GM18519 (cell line): ENCODE results near the gene ELP4.
"Not testable (repeated sequence)": the region's sequence is repeated elsewhere in the genome, so short reads cannot be mapped to it uniquely, and the experiment has no call there.

ENCODE experiments used
- ATAC-seq: cut with Tn5 transposase; IDR thresholded peaks from one replicate; pipeline ENCODE4 v1.9.1; 2021; ENCODE audit warnings: mild to moderate bottlenecking, moderate library complexity; ENCODE audit not compliant: unreplicated experiment, low FRiP score

The ELP4 gene

GRCh38 chr11:31641477-31642062, 132.0 kb downstream of the ELP4 start:
- ATAC-seq, result no peak

- no peak for ATAC-seq
Measured at GRCh38 chr11:31643857-31644256, 134.3 kb downstream of the ELP4 start.

DNA sequence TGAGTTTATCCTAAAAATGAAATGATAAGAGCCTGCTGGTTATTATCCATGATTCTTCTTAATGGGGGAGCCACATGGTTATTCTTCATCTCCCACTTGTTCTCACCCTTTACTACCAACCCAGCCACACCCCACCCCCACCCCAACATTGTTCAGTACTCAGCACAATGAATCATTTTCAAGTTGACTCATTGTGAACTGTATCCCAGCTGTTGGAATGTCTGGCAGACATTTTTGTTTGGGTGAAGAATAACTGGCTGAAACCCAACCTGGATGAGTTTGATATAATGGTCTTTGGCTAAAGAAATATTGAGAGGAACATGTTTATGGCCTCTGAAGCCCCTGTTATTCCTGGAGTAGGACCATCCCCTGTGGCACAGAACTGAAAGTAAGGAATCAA, 136.2 kb downstream of the ELP4 start:
- ATAC-seq, result no peak

- no peak for ATAC-seq
Measured at GRCh38 chr11:31646216-31646615, 136.6 kb downstream of the ELP4 start.

DNA sequence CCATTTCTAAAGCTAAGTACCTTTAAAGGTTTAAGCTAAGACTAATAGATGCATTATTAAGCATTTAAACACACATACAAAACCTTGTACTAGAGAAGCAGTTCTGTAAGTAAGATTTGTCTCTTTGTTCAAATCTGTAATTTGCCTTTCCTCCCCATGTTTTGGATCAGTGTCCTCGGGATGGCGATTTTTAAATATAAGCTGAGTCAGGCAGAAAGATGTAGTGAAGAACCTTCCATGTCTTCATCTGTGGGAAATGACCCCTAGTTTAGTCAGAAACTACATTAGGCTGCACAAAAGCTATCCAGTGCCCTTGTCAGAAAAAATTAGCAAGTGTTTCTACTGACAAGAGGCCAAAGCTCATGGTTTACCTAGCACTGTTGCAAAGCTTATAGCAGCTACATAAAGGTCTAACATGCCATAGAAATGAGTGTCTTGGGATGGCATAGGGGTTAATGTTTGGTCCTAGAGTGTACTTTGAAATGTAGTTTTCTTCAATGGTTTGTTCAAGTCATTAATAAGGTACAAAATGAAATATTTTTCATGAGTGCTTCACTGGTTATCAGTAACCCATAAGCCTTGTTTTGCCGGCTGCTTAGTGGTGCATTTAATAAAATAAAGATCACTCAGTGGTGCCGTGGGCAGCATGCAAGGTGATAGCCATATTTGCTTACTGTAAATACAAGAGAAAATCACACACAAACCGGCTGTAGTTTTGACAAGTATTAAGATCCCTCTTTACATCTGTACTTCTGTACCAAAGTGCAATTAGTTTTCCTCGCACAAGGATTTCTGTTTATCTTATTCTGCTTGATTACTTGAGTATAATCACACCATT, 139.8 kb downstream of the ELP4 start:
- ATAC-seq, result no peak

DNA sequence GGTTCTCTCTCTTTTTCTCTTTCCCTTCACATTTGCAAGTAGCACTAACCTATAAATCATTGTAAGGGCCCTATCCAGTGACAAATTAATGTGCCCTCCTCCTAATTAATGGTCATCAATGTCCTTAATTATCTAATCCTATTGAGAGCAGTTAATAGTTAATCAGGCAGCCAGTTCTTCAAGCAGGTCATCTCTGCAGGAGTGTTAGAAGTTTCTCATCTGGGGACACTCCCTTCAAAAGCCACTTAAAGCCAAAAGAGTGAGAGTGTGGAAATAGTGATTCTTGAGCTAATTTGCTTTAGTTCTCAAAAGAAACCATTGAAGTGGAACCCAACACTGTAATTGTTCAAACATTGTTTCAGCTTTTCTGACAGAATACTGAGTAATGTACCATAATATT, 141.6 kb downstream of the ELP4 start:
- ATAC-seq, result no peak

DNA sequence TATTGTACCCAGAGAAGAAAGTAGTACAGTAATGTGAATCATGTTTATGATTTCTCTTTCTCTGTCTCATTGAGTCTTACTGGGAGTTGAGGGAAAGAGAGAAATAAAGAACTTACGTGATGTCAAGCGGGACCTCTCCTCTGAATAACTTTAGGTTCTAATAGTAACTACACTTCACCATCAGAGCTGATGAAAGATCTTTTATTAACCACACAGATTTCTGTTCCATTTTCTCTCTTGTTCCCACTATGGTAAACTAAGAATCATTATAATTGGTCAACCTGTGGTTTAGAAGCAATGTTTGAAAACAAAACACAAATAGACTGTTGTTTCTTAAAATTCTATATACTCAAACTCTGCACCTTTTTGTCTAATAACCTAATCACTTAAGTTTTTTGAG, 142.3 kb downstream of the ELP4 start:
- peak; percentile 55 for ATAC-seq

- peak; percentile 51 for ATAC-seq
Measured at GRCh38 chr11:31652528-31652927, 143.0 kb downstream of the ELP4 start.

GRCh38 chr11:31655483-31655882, 145.9 kb downstream of the ELP4 start:
- no peak for ATAC-seq

GRCh38 chr11:31656051-31656450, 146.5 kb downstream of the ELP4 start:
- no peak for ATAC-seq

DNA sequence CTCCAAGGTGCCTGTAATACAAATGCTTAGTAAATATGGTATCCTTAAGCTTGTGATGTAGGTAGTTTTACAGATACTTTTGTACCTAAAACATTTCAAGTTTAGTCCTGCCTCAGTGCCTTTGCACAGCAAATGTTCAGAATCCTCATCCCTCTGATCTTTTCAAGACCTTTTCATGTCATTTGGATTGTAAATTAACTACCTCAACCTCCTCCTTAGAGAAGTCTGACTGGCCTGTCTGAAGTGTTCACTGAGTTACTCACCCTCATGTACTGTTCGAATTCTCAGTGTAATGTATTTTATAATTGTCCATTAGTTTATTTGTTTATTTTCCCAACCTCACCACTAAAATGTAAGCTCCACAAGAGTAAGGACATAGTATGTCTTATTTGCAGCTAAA, 147.5 kb downstream of the ELP4 start:
- no peak for ATAC-seq

DNA sequence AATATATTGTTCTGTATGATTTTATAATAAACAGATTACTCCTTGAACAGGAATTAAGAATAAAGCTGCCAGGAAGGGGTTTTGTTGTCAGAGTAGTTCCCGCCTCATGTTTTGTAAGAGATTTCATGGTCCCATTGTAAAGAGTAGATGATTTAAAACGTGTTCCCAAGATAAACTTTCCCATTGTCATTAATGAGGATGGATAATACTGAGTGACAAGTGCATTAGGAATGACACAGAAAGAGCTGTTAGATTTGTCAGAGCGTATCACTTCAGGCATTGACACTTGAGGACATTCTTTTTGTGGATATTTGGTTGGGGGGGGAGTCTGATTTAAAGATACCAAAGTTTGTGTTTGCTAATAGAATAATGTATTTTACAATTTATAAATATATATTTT, 154.6 kb downstream of the ELP4 start:
- ATAC-seq, result no peak

DNA sequence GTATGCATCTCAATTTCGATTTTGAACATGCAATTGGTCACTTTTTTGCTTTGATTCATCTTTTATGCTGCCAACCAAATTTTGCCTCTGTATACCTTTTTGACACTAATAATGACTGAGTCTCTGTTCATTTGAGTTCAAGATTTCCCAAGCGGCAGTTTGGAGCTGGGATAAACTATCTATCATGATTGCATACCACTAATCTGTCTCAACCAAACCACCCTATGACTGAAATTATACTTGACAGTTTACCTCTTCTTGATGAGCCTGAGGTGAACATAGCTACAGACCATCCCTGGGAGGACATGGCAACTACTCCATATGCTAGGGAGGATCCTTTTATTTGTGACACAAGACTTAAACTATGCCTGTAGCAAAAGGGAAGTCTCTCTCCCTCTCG, 155.4 kb downstream of the ELP4 start:
- ATAC-seq, result no peak

GRCh38 chr11:31671681-31672080, 162.1 kb downstream of the ELP4 start:
- ATAC-seq, result no peak

DNA sequence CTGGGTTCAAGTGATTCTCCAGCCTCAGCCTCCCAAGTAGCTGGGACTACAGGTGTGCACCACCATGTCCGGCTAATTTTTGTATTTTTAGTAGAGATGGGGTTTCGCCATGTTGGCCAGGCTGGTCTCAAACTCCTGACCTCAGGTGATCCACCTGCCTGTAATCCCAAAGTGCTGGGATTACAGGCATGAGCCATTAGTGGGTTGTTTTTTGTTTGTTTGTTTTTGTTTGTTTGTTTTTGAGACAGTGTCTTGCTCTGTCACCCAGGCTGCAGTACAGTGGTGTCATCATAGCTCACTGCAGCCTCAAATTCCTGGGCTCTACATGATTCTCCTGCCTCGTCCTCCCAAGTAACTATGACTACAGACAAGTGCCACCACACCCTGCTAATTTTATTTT, 163.5 kb downstream of the ELP4 start:
- not testable (repeated sequence) for ATAC-seq

DNA sequence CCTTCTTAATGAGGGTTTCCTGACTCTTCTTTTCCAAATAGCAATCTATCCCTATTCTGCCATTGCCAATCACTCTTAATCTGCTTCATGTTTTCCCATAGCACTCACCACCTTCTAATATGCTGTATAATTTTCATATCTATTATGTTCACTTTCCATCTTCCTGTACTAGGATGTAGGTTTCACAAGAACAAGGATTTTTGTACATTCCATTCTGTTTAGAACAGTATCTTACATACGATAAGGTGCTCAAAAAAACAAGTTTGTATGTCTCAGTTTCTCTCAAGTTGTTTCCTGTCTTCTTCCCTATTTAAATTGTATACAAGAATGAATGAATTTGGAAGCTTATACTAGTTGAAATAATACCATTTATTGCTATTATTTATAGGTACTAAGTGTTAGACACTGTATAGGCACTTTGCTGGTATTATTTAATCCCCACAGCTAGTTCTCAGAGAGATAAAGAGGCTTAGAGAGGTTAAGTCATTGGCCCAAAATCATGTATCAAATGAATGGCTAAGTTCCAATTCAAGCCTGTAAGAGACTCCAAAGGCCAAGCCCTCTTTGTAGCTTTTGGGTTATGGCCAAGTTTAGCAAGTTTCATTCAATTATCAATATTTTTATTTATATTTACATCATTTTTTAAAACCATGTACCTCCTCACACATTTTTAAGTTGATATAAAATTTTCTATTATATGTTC, 166.9 kb downstream of the ELP4 start:
- no peak for ATAC-seq

- no peak for ATAC-seq
Measured at GRCh38 chr11:31680770-31681169, 171.2 kb downstream of the ELP4 start.

DNA sequence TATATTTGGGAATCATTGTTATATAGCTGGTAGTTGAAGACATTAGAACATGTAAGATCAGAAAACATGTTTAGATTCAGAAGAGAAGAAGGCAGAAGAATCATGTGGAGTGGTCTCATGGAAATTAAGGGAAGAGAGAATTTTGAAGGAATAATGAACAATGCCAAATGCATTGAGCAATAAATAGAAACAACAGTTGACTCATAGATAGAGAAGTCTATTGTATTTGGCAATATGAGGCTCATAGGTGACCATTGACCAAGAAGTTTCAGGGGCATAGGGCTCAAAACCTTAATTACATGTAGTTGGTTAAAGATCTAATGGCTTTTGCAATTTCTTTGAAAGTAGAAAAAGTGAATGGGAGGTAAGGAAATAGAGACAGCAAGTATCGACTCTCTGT, 177.7 kb downstream of the ELP4 start:
- ATAC-seq, result no peak

- ATAC-seq, result no peak
Measured at GRCh38 chr11:31687861-31688260, 178.3 kb downstream of the ELP4 start.

DNA sequence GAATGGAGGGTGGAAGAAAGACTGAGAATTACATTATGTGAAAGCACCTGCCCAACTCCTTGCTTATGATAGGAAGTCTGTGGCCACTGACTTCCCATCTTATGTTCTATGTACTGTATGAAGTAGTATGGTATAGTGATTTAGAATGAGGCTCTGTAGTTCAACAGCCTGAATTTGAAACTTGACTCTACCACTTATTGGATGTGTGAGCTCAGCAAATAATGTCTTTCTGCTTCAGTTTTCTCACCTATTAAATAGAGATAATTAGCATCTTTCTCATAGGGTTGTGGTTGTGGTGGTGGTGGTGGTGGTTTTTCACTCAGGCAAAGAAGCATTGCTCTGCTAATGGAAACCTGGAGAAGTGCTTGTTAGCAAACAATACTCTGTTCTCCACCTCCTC, 180.0 kb downstream of the ELP4 start:
- ATAC-seq, result no peak

DNA sequence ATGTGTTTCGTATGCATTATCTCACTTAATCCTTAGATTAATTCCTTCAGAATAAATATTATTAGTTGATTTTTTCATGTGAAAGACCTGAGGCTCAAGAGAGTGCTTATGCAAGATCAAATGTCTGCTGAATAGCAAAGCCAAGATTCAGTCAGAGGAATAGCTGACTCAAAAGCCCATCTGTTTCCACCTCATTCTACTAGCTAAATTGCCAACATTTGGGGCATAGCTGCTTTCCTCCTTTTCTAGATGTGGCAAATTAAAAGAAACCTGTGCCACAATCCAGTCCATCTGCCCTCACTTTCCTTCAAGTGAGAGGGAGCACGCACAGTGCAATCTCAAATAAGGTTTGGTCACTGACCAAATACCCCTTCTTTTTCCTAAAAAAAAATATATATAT, 180.5 kb downstream of the ELP4 start:
- ATAC-seq, result no peak

GRCh38 chr11:31690516-31690915, 180.9 kb downstream of the ELP4 start:
- ATAC-seq, result no peak
